NCI-H1105 (cell line): ENCODE results near the gene RCOR1.
"Not testable (repeated sequence)": the region's sequence is repeated elsewhere in the genome, so short reads cannot be mapped to it uniquely, and the experiment has no call there.

Source experiments
- DNase-seq: peaks from one replicate; lab custom pipeline; 2025; lab: John Stamatoyannopoulos, UW

The RCOR1 gene

GRCh38 chr14:102629808-102630350 lies 37.4 kb downstream of the RCOR1 start:
- DNase-seq = no peak

- no peak for DNase-seq
Measured at GRCh38 chr14:102630405-102630804, 38.0 kb downstream of the RCOR1 start.

GRCh38 chr14:102630881-102631280 lies 38.4 kb downstream of the RCOR1 start:
- no peak for DNase-seq

- DNase-seq = no peak
Measured at GRCh38 chr14:102633906-102634595, 41.6 kb downstream of the RCOR1 start.

GRCh38 chr14:102639611-102640010 lies 47.2 kb downstream of the RCOR1 start:
- not testable (repeated sequence) for DNase-seq

GRCh38 chr14:102644523-102644922 lies 52.1 kb downstream of the RCOR1 start:
- no peak for DNase-seq

GRCh38 chr14:102645746-102646440 lies 53.4 kb downstream of the RCOR1 start:
- no peak for DNase-seq

GRCh38 chr14:102646615-102647014 lies 54.2 kb downstream of the RCOR1 start:
- no peak for DNase-seq

GRCh38 chr14:102652194-102652593 lies 59.7 kb downstream of the RCOR1 start:
- DNase-seq = no peak

GRCh38 chr14:102654298-102654697 lies 61.8 kb downstream of the RCOR1 start:
- DNase-seq = no peak

GRCh38 chr14:102655137-102655536 lies 62.7 kb downstream of the RCOR1 start:
- DNase-seq = no peak

GRCh38 chr14:102659797-102660196 lies 67.3 kb downstream of the RCOR1 start:
- no peak for DNase-seq

- DNase-seq = no peak
Measured at GRCh38 chr14:102661614-102662013, 69.2 kb downstream of the RCOR1 start.

- DNase-seq = no peak
Measured at GRCh38 chr14:102662636-102663430, 70.4 kb downstream of the RCOR1 start.

- DNase-seq = no peak
Measured at GRCh38 chr14:102663440-102663839, 71.0 kb downstream of the RCOR1 start.

- no peak for DNase-seq
Measured at GRCh38 chr14:102665621-102666020, 73.2 kb downstream of the RCOR1 start.

- DNase-seq = no peak
Measured at GRCh38 chr14:102666635-102667034, 74.2 kb downstream of the RCOR1 start.

GRCh38 chr14:102667703-102668102 lies 75.3 kb downstream of the RCOR1 start:
- no peak for DNase-seq

GRCh38 chr14:102668291-102668873 lies 75.9 kb downstream of the RCOR1 start:
- DNase-seq = no peak

GRCh38 chr14:102671410-102671809 lies 79.0 kb downstream of the RCOR1 start:
- no peak for DNase-seq

GRCh38 chr14:102672410-102672960 lies 80.0 kb downstream of the RCOR1 start:
- DNase-seq = no peak

GRCh38 chr14:102675396-102675795 lies 82.9 kb downstream of the RCOR1 start:
- DNase-seq = no peak
